H9 (cell line): Measurements from ENCODE around the gene ACCSL. TPM values are rescaled to one million over a fixed set of nuclear protein-coding genes. Genes with fewer than 3 reads are reported as not detected.

Source experiments
- DNase-seq: peaks from one replicate; pipeline ENCODE4 v3.0.0-alpha.2; 2017
- H2AFZ ChIP-seq: one replicate; pipeline ENCODE4 v1.6.1; 2013; ENCODE audit warnings: mild to moderate bottlenecking, low read length, control low read depth, moderate library complexity
- H2AK5ac ChIP-seq: 2 replicates; pipeline ENCODE4 v1.6.1; 2013; ENCODE audit warnings: low read length, control low read depth, mixed read lengths; ENCODE audit not compliant: insufficient read length
- H2BK120ac ChIP-seq: one replicate; pipeline ENCODE4 v1.6.1; 2013; ENCODE audit warnings: low read depth, mild to moderate bottlenecking, low read length, control low read depth, inconsistent platforms; ENCODE audit not compliant: poor library complexity, severe bottlenecking
- H2BK12ac ChIP-seq: 2 replicates; pipeline ENCODE4 v1.6.1; 2013; ENCODE audit warnings: low read length, control low read depth, mixed read lengths, low read depth; ENCODE audit not compliant: insufficient read length
- H2BK15ac ChIP-seq: 2 replicates; pipeline ENCODE4 v1.6.1; 2013; ENCODE audit warnings: low read depth, low read length, control low read depth
- H2BK20ac ChIP-seq: one replicate; pipeline ENCODE4 v1.6.1; 2013; ENCODE audit warnings: low read depth, mild to moderate bottlenecking, low read length, control low read depth, inconsistent platforms; ENCODE audit not compliant: poor library complexity, severe bottlenecking
- H2BK5ac ChIP-seq: 2 replicates; pipeline ENCODE4 v1.6.1; 2013; ENCODE audit warnings: low read length, control low read depth, mixed read lengths; ENCODE audit not compliant: insufficient read length
- H3K14ac ChIP-seq: 2 replicates; pipeline ENCODE4 v1.6.1; 2013; ENCODE audit warnings: low read length, control low read depth; ENCODE audit not compliant: insufficient read depth
- H3K18ac ChIP-seq: 2 replicates; pipeline ENCODE4 v1.6.1; 2013; ENCODE audit warnings: low read depth, mild to moderate bottlenecking, mixed read lengths, low read length, control low read depth; ENCODE audit not compliant: insufficient read length
- H3K23ac ChIP-seq: 2 replicates; pipeline ENCODE4 v1.6.1; 2013; ENCODE audit warnings: low read length, control low read depth, mixed read lengths, low read depth; ENCODE audit not compliant: insufficient read length
- H3K23me2 ChIP-seq: 2 replicates; pipeline ENCODE4 v1.6.1; 2013; ENCODE audit warnings: low read depth, mild to moderate bottlenecking, mixed read lengths, low read length, control low read depth; ENCODE audit not compliant: insufficient read length, poor library complexity, severe bottlenecking
- H3K27ac ChIP-seq: 2 replicates; pipeline ENCODE4 v1.5.1; 2013; ENCODE audit warnings: low read length, control low read depth, mixed read lengths, low read depth; ENCODE audit not compliant: insufficient read length
- H3K27me3 ChIP-seq: 2 replicates; pipeline ENCODE4 v1.6.1; 2013; ENCODE audit warnings: low read length, control low read depth, inconsistent platforms; ENCODE audit not compliant: insufficient read depth
- H3K4ac ChIP-seq: 2 replicates; pipeline ENCODE4 v1.6.1; 2013; ENCODE audit warnings: low read depth, mild to moderate bottlenecking, control low read depth, inconsistent platforms, low read length, moderate library complexity
- H3K4me1 ChIP-seq: 2 replicates; pipeline ENCODE4 v1.6.1; 2013; ENCODE audit warnings: low read length, control low read depth, inconsistent platforms; ENCODE audit not compliant: insufficient read depth
- H3K4me2 ChIP-seq: 2 replicates; pipeline ENCODE4 v1.6.1; 2013; ENCODE audit warnings: low read length, control low read depth, mixed read lengths; ENCODE audit not compliant: insufficient read length, insufficient read depth
- H3K56ac ChIP-seq: 2 replicates; pipeline ENCODE4 v1.6.1; 2013; ENCODE audit warnings: low read depth, mild to moderate bottlenecking, mixed read lengths, low read length, control low read depth; ENCODE audit not compliant: insufficient read length
- H3K79me1 ChIP-seq: 2 replicates; pipeline ENCODE4 v1.6.1; 2013; ENCODE audit warnings: low read depth, mild to moderate bottlenecking, moderate library complexity, low read length, control low read depth, inconsistent platforms; ENCODE audit not compliant: insufficient read depth, poor library complexity, severe bottlenecking
- H3K79me2 ChIP-seq: 2 replicates; pipeline ENCODE4 v1.6.1; 2013; ENCODE audit warnings: low read length, control low read depth, inconsistent platforms; ENCODE audit not compliant: insufficient read depth
- H3K9ac ChIP-seq: 2 replicates; pipeline ENCODE4 v1.6.1; 2013; ENCODE audit warnings: low read length, control low read depth, mixed read lengths; ENCODE audit not compliant: insufficient read length; ENCODE audit errors: extremely low read depth
- H3K9me3 ChIP-seq: one replicate; pipeline ENCODE4 v1.6.1; 2013; ENCODE audit warnings: low read depth, low read length, inconsistent platforms; ENCODE audit not compliant: control insufficient read depth
- H3T11ph ChIP-seq: one replicate; pipeline ENCODE4 v1.6.1; 2013; ENCODE audit warnings: mild to moderate bottlenecking, low read length, control low read depth, inconsistent platforms
- H4K20me1 ChIP-seq: one replicate; pipeline ENCODE4 v1.6.1; 2013; ENCODE audit not compliant: control insufficient read depth, insufficient read length, insufficient read depth
- H4K5ac ChIP-seq: 2 replicates; pipeline ENCODE4 v1.6.1; 2013; ENCODE audit warnings: low read depth, mild to moderate bottlenecking, mixed read lengths, low read length, control low read depth; ENCODE audit not compliant: insufficient read length
- H4K8ac ChIP-seq: replicated peaks from 2 replicates; pipeline ENCODE4 v1.6.1; 2013; ENCODE audit warnings: low read length, control low read depth, mixed read lengths, low read depth; ENCODE audit not compliant: insufficient read length
- H4K91ac ChIP-seq: 2 replicates; pipeline ENCODE4 v1.6.1; 2013; ENCODE audit warnings: low read depth, mild to moderate bottlenecking, moderate library complexity, mixed read lengths, low read length, control low read depth; ENCODE audit not compliant: insufficient read length
- H3K27ac Mint-ChIP-seq, 3 experiments: 2 replicates in 2 of 3; 3 replicates in 1 of 3; pipeline ENCODE4 v1.8.0; 2020 to 2021; ENCODE audit warnings: mixed read lengths in 3 of 3, mild to moderate bottlenecking in 1 of 3, moderate library complexity in 1 of 3
- H3K27me3 Mint-ChIP-seq: 2 replicates; pipeline ENCODE4 v1.8.0; 2021; ENCODE audit warnings: low read depth, mild to moderate bottlenecking, moderate library complexity, mixed read lengths
- H3K36me3 Mint-ChIP-seq, 3 experiments: 2 replicates in 2 of 3; 3 replicates in 1 of 3; pipeline ENCODE4 v1.8.0; 2020 to 2021; ENCODE audit warnings: low read depth in 3 of 3, mixed read lengths in 3 of 3; ENCODE audit not compliant: insufficient read depth in 1 of 3
- H3K4me1 Mint-ChIP-seq, 2 experiments: 2 replicates each; pipeline ENCODE4 v1.8.0; 2020; ENCODE audit warnings: mixed read lengths in 2 of 2
- H3K4me3 Mint-ChIP-seq, 2 experiments: 2 replicates in 1 of 2; 3 replicates in 1 of 2; pipeline ENCODE4 v1.8.0; 2020 to 2021; ENCODE audit warnings: mild to moderate bottlenecking in 2 of 2, mixed read lengths in 2 of 2, moderate library complexity in 1 of 2
- H3K9me3 Mint-ChIP-seq, 2 experiments: 2 replicates in 1 of 2; 3 replicates in 1 of 2; pipeline ENCODE4 v1.8.0; 2020; ENCODE audit warnings: mild to moderate bottlenecking in 2 of 2, mixed read lengths in 2 of 2, moderate library complexity in 1 of 2
- WGBS: extraction: QIAGEN DNeasy Blood & Tissue Kit; methylation state at CpG from one replicate; pipeline ENCODE4 v1.1.7; 2013; ENCODE audit warnings: missing lambda C conversion rate, low lambda C conversion rate, mixed read lengths; ENCODE audit not compliant: insufficient read length; ENCODE audit errors: extremely low coverage; 5-methylcytosine and 5-hydroxymethylcytosine counted together
- total RNA-seq: library from RNA; stranded (reverse); gene quantifications from 2 replicates; pipeline ENCODE4 v1.2.1, GENCODE V29; 2021
- TF ChIP-seq, protein P1 (sequence below): fragments of 200-600 bp; sonication (generic); conservative IDR thresholded peaks from 3 replicates; pipeline ENCODE4 v1.8.0; 2021; ENCODE audit warnings: antibody characterized with exemption, mild to moderate bottlenecking

The ACCSL gene
- total RNA-seq, 1 experiment from 2014 or later: not detected

DNA sequence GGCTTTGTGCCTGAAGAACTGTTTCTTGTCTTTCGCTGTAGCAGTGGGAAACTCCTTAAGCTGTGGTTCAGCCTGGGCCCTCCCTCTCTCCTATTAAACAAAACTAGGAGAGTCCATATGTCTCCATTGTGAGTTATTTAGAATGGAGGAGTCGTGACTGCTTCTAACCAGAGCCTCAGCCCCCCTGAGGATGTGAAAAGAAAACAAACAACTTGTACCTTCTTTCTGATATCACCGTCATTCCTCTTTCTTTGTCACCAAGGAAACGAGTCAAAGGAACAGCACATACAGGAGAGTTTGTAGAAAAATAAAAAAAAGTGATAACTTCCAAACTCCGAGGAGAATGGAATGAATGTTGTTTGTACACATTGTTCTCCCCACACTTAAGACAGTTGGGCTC, 36.1 kb downstream of the ACCSL start:
- no peaks in the 10 kb centered on the region for H3K9me3 ChIP-seq
- H3K56ac ChIP-seq: no peak overlapping the region
- no peak overlapping the region for H2BK12ac ChIP-seq
- H2BK20ac ChIP-seq: no peak overlapping the region
- no peak overlapping the region for H4K5ac ChIP-seq
- Mint-ChIP-seq H3K27me3 (peaks cover 4% of the 10 kb centered on the region), H3K27ac (no peak overlapping the region), H3K4me3 (no peak overlapping the region), H3K36me3 (peaks cover 6 to 17% (median 7%) of the 10 kb centered on the region in 3 experiments; a peak in 6 of 7 replicates), H3K9me3 (peaks cover 11 to 13% of the 10 kb centered on the region in 2 experiments), H3K4me1 (peaks cover 6% of the 10 kb centered on the region in 2 experiments)
- H3K23me2 ChIP-seq: no peaks in the 10 kb centered on the region
- no peak overlapping the region for H3K27ac ChIP-seq
- H2BK120ac ChIP-seq: no peak overlapping the region
- no peak overlapping the region for H2AFZ ChIP-seq
- no peak overlapping the region for H4K8ac ChIP-seq
- no peak overlapping the region for H2AK5ac ChIP-seq
- H3K18ac ChIP-seq: no peak overlapping the region
- H3K14ac ChIP-seq: no peak overlapping the region
- no peak overlapping the region for H3K4me2 ChIP-seq
- H3K79me2 ChIP-seq: no peaks in the 10 kb centered on the region
- no peak for DNase-seq
- H2BK5ac ChIP-seq: no peak overlapping the region
- H3K27me3 ChIP-seq: no peaks in the 10 kb centered on the region
- no peaks in the 10 kb centered on the region for H4K20me1 ChIP-seq
- no peak overlapping the region for H3T11ph ChIP-seq
- H4K91ac ChIP-seq: no peak overlapping the region
- no CpG with 5 or more reads among the region's 5 CpGs for whole genome bisulfite sequencing
- H3K4me1 ChIP-seq: no peaks in the 10 kb centered on the region
- no peak overlapping the region for H3K9ac ChIP-seq
- H2BK15ac ChIP-seq: no peak overlapping the region
- TF ChIP-seq, protein P1, sequence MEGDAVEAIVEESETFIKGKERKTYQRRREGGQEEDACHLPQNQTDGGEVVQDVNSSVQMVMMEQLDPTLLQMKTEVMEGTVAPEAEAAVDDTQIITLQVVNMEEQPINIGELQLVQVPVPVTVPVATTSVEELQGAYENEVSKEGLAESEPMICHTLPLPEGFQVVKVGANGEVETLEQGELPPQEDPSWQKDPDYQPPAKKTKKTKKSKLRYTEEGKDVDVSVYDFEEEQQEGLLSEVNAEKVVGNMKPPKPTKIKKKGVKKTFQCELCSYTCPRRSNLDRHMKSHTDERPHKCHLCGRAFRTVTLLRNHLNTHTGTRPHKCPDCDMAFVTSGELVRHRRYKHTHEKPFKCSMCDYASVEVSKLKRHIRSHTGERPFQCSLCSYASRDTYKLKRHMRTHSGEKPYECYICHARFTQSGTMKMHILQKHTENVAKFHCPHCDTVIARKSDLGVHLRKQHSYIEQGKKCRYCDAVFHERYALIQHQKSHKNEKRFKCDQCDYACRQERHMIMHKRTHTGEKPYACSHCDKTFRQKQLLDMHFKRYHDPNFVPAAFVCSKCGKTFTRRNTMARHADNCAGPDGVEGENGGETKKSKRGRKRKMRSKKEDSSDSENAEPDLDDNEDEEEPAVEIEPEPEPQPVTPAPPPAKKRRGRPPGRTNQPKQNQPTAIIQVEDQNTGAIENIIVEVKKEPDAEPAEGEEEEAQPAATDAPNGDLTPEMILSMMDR: no peak
- H3K23ac ChIP-seq: no peak overlapping the region
- H3K79me1 ChIP-seq: no peaks in the 10 kb centered on the region
- no peak overlapping the region for H3K4ac ChIP-seq
